HL-60 (cell line): Measurements from ENCODE around the gene WRNIP1.

Source experiments
- DNase-seq, 2 experiments: peaks; one replicate each; pipeline ENCODE4 v3.0.0-alpha.2; 2010 to 2020; ENCODE audit warnings: low read depth in 1 of 2, low spot score in 1 of 2
- H3K27ac ChIP-seq: fragments of 250-450 bp; sonication (Bioruptor Pico); replicated peaks from 2 replicates; pipeline ENCODE4 v1.5.1; 2020; ENCODE audit warnings: mild to moderate bottlenecking, moderate library complexity
- H3K27me3 ChIP-seq: fragments of 250-450 bp; sonication (Bioruptor Pico); 2 replicates; pipeline ENCODE4 v1.5.1; 2021; ENCODE audit warnings: mild to moderate bottlenecking, moderate library complexity; ENCODE audit not compliant: insufficient read depth, poor library complexity, severe bottlenecking
- H3K4me3 ChIP-seq: replicated peaks from 2 replicates; pipeline ENCODE4 v1.5.1; 2011; ENCODE audit warnings: mild to moderate bottlenecking, control low read depth, low read length; ENCODE audit not compliant: insufficient read depth
- CTCF ChIP-seq: IDR thresholded peaks from one replicate; pipeline ENCODE4 v1.5.1; 2011; ENCODE audit warnings: low read length, control low read depth, inconsistent platforms; ENCODE audit not compliant: insufficient read depth
- GABPA ChIP-seq: IDR thresholded peaks from 2 replicates; pipeline ENCODE4 v1.6.1; 2012; ENCODE audit warnings: low read depth
- POLR2AphosphoS5 ChIP-seq: IDR thresholded peaks from 2 replicates; pipeline ENCODE4 v1.6.1; 2012; ENCODE audit warnings: low read depth
- REST ChIP-seq: IDR thresholded peaks from 2 replicates; pipeline ENCODE4 v1.6.1; 2012; ENCODE audit warnings: low read depth; ENCODE audit not compliant: insufficient replicate concordance
- SPI1 ChIP-seq: IDR thresholded peaks from 2 replicates; pipeline ENCODE4 v1.6.1; 2012; ENCODE audit warnings: low read depth, mild to moderate bottlenecking, borderline replicate concordance

The WRNIP1 gene

DNA sequence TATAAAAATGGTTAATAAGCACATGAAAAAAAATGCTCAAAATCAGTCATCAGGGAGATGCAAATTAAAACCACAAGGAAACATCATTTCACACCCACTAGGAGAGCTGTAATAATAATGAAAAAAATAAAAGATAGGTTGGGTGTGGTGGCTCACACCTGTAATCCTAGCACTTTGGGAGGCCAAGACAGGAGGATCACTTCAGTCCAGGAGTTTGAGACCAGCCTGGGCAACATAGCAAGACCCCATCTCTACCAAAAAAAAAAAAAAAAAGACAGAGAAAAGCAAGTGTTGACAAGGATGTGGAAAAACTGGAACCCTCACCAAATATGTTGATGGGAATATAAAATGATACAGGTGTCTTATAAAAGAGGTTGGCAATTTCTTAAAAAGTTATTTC lies 11.4 kb upstream of the WRNIP1 start:
- H3K4me3 ChIP-seq: no peak overlapping the region
- no peaks in the 10 kb centered on the region for H3K27me3 ChIP-seq
- H3K27ac ChIP-seq: no peak overlapping the region
- no peak for DNase-seq
- TF ChIP-seq CTCF (no peak), POLR2AphosphoS5 (no peak), GABPA (no peak), REST (no peak), SPI1 (no peak)

GRCh38 chr6:2754393-2754792 lies 10.8 kb upstream of the WRNIP1 start:
- H3K4me3 ChIP-seq: no peak overlapping the region
- DNase-seq: no peak
- H3K27me3 ChIP-seq: no peaks in the 10 kb centered on the region
- H3K27ac ChIP-seq: no peak overlapping the region
- no peak for TF ChIP-seq REST
- TF ChIP-seq GABPA: no peak
- TF ChIP-seq SPI1: no peak
- no peak for TF ChIP-seq CTCF
- TF ChIP-seq POLR2AphosphoS5: no peak

DNA sequence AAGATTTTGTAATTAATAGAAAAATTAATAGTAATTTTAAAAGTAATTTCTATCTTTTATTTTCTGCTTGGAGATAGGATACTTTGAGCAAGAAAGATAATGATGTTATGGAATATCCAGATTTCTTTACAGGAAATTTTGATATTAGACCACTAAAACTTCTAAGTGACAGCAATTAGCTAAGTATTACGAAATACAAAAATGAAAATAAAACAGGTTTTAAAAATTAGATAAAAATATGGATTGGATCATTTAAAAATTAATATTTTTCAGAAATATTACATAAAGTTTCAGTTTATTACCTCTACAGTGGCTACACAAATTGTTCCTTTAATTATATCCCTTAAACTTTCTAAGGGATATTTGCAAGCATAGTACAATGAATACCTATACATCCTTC lies 10.3 kb upstream of the WRNIP1 start:
- no peaks in the 10 kb centered on the region for H3K27me3 ChIP-seq
- no peak for TF ChIP-seq CTCF
- no peak for TF ChIP-seq REST
- no peak for TF ChIP-seq POLR2AphosphoS5
- no peak for TF ChIP-seq SPI1
- no peak for TF ChIP-seq GABPA
- no peak overlapping the region for H3K4me3 ChIP-seq
- no peak overlapping the region for H3K27ac ChIP-seq
- no peak for DNase-seq
